Esophagus squamous epithelium (tissue), 5 donors: ENCODE data around the gene PDPK1. TPM values are rescaled to one million over a fixed set of nuclear protein-coding genes. Genes with fewer than 3 reads are reported as not detected.

Source experiments
- DNase-seq: peaks from one replicate; lab custom pipeline; 2025; lab: John Stamatoyannopoulos, UW
- H3K27ac ChIP-seq, 4 donors: fragments of 200-600 bp; sonication (generic); one replicate each; pipeline ENCODE4 v1.5.1; 2016 to 2019; ENCODE audit warnings: mild to moderate bottlenecking in 1 of 4
- H3K27me3 ChIP-seq, 4 donors: fragments of 200-600 bp; sonication (generic); 1 replicate in 3 of 4; 2 replicates in 1 of 4; pipeline versions ENCODE4 v1.5.1 to v1.6.0; 2017 to 2021; ENCODE audit warnings: antibody characterized with exemption in 1 of 4
- H3K36me3 ChIP-seq, 3 donors: fragments of 200-600 bp; sonication (generic); one replicate each; pipeline ENCODE4 v1.5.1; 2016 to 2019
- H3K4me1 ChIP-seq, 3 donors: fragments of 200-600 bp; sonication (generic); one replicate each; pipeline ENCODE4 v1.5.1; 2017 to 2019
- H3K4me3 ChIP-seq, 4 donors: fragments of 200-600 bp; sonication (generic); 1 replicate in 3 of 4; 2 replicates in 1 of 4; pipeline ENCODE4 v1.5.1; 2016 to 2019; ENCODE audit warnings: mild to moderate bottlenecking in 2 of 4, moderate library complexity in 1 of 4
- H3K9me3 ChIP-seq, 3 donors: fragments of 200-600 bp; sonication (generic); one replicate each; pipeline ENCODE4 v1.5.1; 2016 to 2019
- POLR2A ChIP-seq, 4 donors: fragments of 450-650 bp; IDR thresholded peaks; one replicate each; pipeline ENCODE4 v1.6.1; 2017; ENCODE audit warnings: antibody characterized with exemption in 4 of 4, mild to moderate bottlenecking in 4 of 4, moderate library complexity in 3 of 4
- WGBS, 2 donors: methylation state at CpG; one replicate each; pipeline ENCODE4 v1.1.5; 2018; 5-methylcytosine and 5-hydroxymethylcytosine counted together
- intact Hi-C: fragments of 100-400 bp; cut with DNase I; formaldehyde crosslinking; loops from one replicate; pipeline ENCODE4 v1.15.0; 2022
- total RNA-seq, 4 donors: library from RNA; depleted of rRNA; stranded (reverse); fragments of >200 nt; gene quantifications; one replicate each; pipeline ENCODE4 v1.1.0, GENCODE V29; 2016
- TF ChIP-seq, protein P1 (sequence below), 6 experiments: fragments of 450-650 bp in 4 of 6; fragments of 200-600 bp in 2 of 6; sonication (generic) in 2 of 6; IDR thresholded peaks; one replicate each; pipeline ENCODE4 v1.5.1; 2016 to 2019; ENCODE audit warnings: antibody characterized with exemption in 6 of 6, mild to moderate bottlenecking in 4 of 6, moderate library complexity in 4 of 6
- donor health status: DM: yes; HTN: yes; CAD: no.

PDPK1 gene
- total RNA-seq, 4 donors from 2014 or later: 18.3 to 28.2 (median 23.3) TPM

DNA sequence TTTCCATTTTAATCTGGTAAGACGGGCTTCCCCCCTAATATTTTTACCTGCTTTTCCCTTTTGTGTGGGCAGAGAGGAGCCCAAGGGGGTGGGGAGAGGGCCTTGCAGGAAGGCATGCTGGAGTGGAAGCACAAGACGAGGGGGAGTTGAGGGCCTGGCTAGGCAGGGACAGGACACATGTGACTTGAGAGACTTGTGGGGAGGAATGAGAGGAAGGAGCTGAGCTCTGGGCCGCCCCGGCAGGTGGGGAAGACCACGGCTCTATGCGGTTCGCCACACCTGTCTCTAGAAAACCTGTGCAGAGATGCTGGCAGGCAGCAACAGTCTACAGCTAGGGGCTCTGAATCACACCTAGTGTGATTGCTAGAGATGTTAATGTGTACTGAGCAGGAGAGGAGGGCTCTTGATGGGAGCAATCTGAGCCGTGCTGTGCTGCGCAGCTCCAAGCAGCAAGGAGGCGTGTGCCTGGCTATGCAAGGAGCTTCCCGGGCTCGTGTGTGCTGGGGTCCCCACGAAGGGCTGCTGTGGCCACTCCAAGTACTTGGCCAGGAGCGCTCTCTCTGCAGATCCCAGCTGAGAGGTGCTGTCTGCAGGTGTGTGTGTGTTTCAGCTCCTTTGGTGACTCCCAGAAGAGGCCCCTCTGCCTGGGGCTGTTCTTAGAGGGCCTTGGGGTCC lies 50.2 kb downstream of the PDPK1 start:
- Histone ChIP-seq H3K27ac (no peak overlapping the region), H3K4me1 (no peaks in the 10 kb centered on the region), H3K36me3 (peaks cover 23 to 83% (median 30%) of the 10 kb centered on the region in 3 donors), H3K4me3 (no peak overlapping the region), H3K9me3 (no peaks in the 10 kb centered on the region), H3K27me3 (no peaks in the 10 kb centered on the region)
- no peak for DNase-seq
- intact Hi-C loops: no loop called here
- TF ChIP-seq, protein P1, sequence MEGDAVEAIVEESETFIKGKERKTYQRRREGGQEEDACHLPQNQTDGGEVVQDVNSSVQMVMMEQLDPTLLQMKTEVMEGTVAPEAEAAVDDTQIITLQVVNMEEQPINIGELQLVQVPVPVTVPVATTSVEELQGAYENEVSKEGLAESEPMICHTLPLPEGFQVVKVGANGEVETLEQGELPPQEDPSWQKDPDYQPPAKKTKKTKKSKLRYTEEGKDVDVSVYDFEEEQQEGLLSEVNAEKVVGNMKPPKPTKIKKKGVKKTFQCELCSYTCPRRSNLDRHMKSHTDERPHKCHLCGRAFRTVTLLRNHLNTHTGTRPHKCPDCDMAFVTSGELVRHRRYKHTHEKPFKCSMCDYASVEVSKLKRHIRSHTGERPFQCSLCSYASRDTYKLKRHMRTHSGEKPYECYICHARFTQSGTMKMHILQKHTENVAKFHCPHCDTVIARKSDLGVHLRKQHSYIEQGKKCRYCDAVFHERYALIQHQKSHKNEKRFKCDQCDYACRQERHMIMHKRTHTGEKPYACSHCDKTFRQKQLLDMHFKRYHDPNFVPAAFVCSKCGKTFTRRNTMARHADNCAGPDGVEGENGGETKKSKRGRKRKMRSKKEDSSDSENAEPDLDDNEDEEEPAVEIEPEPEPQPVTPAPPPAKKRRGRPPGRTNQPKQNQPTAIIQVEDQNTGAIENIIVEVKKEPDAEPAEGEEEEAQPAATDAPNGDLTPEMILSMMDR (IDR thresholded peaks at IDR 0.05): no peak
- no peak for TF ChIP-seq POLR2A (IDR thresholded peaks at IDR 0.05)
- WGBS, 2 donors: 80 to 94% methylated on average over 6 to 7 of the region's 14 CpGs

DNA sequence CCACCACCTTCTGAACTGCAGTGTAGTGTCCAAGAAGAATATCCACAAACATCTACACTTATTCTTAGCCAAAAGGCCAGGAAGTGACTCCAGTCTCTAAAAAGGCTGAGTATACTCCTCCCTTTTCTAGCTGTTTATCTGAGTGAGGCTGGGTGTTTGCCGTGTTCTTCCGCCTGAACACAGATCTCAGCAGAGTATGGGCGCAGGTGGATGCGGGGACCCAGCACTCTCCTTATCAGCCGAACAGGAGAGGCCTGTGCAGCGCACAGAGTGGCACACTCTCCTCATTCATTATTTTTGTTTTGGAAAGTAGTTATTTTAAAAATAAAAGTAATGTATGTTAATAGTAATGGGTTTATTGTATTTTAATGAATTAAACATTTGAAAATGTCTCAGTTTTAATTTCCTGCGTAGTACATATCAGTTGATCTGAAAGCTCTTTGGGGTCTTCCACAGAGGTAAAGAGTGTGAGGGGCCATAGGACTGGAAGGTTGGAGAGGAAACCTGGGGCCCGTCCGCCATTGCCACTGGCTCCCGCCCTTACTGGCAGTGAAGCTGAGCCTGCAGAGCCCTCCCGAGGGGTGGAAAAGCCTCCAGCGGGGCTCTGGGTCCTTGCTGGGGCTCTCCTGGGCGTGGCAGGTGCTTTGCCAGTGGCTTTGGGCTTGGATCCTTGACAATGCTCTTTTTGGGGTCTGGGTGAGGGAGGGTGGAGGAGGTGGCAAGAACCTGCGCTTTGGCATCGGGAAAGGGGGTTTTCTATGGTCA lies 53.8 kb downstream of the PDPK1 start:
- Histone ChIP-seq H3K4me1 (no peaks in the 10 kb centered on the region), H3K27me3 (no peaks in the 10 kb centered on the region), H3K9me3 (no peaks in the 10 kb centered on the region), H3K27ac (no peak overlapping the region), H3K36me3 (peaks cover 9 to 98% (median 20%) of the 10 kb centered on the region in 3 donors), H3K4me3 (no peak overlapping the region)
- intact Hi-C loops: no loop called here
- WGBS, 2 donors: 94 to 96% methylated on average over 10 to 12 of the region's 15 CpGs
- TF ChIP-seq POLR2A (IDR thresholded peaks at IDR 0.05): no peak
- TF ChIP-seq, protein P1 (IDR thresholded peaks at IDR 0.05): no peak
- no peak for DNase-seq

DNA sequence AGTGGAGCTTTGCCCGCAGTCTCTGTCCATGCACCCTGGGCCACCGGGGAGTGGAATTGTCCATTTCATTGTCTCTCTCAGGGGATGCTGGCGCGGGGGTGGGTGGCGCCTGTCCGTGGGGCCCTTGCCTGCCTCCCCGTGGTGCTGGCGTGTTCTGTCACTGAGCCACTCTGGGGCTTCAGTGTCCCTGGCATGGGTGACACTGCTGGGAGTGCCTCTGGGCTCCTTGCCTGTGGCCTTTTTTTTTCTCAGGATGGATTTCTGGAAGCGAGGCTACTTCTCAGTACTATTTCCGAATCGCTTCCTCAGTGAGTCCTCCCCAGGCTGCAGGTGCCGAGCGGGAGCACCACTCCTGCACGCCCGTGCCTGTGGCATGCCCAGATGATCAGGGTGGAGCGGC lies 55.0 kb downstream of the PDPK1 start:
- Histone ChIP-seq H3K27me3 (no peaks in the 10 kb centered on the region), H3K4me3 (no peak overlapping the region), H3K9me3 (no peaks in the 10 kb centered on the region), H3K4me1 (no peaks in the 10 kb centered on the region), H3K36me3 (peaks cover 5 to 98% (median 20%) of the 10 kb centered on the region in 3 donors), H3K27ac (no peak overlapping the region)
- no peak for DNase-seq
- intact Hi-C loops: no loop called here
- WGBS, 2 donors: 87 to 94% methylated on average over 13 to 14 of the region's 16 CpGs
- no peak for TF ChIP-seq POLR2A (IDR thresholded peaks at IDR 0.05)
- TF ChIP-seq, protein P1 (IDR thresholded peaks at IDR 0.05): no peak

DNA sequence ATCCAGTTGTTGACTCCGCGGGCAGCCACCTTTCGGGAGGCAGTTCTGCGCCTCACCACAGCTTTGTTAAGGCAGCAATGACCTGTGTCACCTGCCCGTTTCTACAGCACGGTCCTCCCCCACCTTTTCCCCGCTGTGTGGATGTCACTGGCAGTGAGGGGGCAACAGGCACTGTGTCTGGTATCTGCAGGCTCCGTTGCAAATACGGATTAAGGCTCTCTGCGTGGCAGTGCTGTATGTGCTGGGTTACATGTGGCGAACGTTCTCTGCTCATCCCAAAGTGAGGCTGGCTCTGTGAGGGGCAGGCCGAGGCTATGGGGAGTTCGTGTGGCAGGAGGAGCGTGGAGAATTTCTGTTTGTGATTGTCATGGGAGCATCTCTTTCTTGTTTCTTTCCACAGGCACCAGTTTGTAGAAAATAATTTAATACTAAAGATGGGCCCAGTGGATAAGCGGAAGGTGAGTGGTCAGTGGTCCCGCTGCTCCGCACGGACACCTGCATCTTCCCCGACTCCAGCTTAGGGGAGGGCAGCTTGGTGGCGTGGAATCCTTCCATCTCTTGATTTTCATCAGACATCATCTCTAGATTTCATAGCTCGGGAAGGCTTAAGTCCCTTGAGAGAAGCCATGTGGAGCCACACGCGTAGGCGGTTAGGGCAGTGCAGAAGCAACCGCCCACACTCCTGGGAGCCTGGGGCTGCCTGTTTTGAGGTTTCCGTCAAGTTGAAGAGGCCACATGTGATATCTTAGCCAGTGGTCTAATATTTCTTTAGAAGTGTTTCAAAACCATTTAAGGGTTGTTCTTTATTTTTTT lies 57.8 kb downstream of the PDPK1 start:
- no peaks in the 10 kb centered on the region for H3K4me1 ChIP-seq
- no peak for DNase-seq

More for the DNA sequence above, 57.8 kb downstream of the PDPK1 start:
- Histone ChIP-seq H3K27ac (no peak overlapping the region), H3K9me3 (no peaks in the 10 kb centered on the region), H3K4me3 (no peak overlapping the region), H3K36me3 (peaks cover 5 to 93% (median 22%) of the 10 kb centered on the region in 3 donors), H3K27me3 (no peaks in the 10 kb centered on the region)
- WGBS, 2 donors: 93 to 96% methylated on average over 19 to 21 of the region's 27 CpGs
- intact Hi-C loops: no loop called here
- TF ChIP-seq, protein P1 (IDR thresholded peaks at IDR 0.05): no peak
- TF ChIP-seq POLR2A (IDR thresholded peaks at IDR 0.05): no peak
